Measurements from ENCODE around the gene ABCC5.
"Not testable (repeated sequence)": the region's sequence is repeated elsewhere in the genome, so short reads cannot be mapped to it uniquely, and the experiment has no call there.

Gene ABCC5

GRCh38 chr3:183878071-183878470, 139.6 kb downstream of the ABCC5 start:
- Mint-ChIP-seq H3K4me3 (no peak overlapping the region), H3K27ac (peak overlapping the region in 1 of 2 donors; percentile 83), H3K9me3 (no peaks in the 10 kb centered on the region), H3K27me3 (no peaks in the 10 kb centered on the region), H3K4me1 (peaks cover 38% of the 10 kb centered on the region)
- DNase-seq (no peak), ATAC-seq (no peak)

GRCh38 chr3:183877227-183877626, 140.5 kb downstream of the ABCC5 start:
- H3K27ac Mint-ChIP-seq, H3K9me3 Mint-ChIP-seq, ATAC-seq, H3K4me3 Mint-ChIP-seq, DNase-seq, H3K27me3 Mint-ChIP-seq: not testable (repeated sequence)
- peaks cover 44% of the 10 kb centered on the region for H3K4me1 Mint-ChIP-seq

GRCh38 chr3:183875411-183875810, 142.3 kb downstream of the ABCC5 start:
- Mint-ChIP-seq H3K9me3 (no peaks in the 10 kb centered on the region), H3K4me3 (no peak overlapping the region), H3K27ac (peak overlapping the region in 1 of 2 donors; percentile 80), H3K4me1 (peaks cover 48% of the 10 kb centered on the region), H3K27me3 (no peaks in the 10 kb centered on the region)
- no peak for DNase-seq
- ATAC-seq = no peak

- Mint-ChIP-seq H3K9me3 (no peaks in the 10 kb centered on the region), H3K4me1 (peaks cover 40% of the 10 kb centered on the region), H3K27me3 (no peaks in the 10 kb centered on the region), H3K27ac (peak overlapping the region in 1 of 2 donors; percentile 84), H3K4me3 (no peak overlapping the region)
- ATAC-seq (no peak), DNase-seq (no peak)
These were observed 143.8 kb downstream of the ABCC5 start for GRCh38 chr3:183873914-183874313.

- no peak for DNase-seq
- Mint-ChIP-seq H3K27ac (no peak overlapping the region), H3K4me1 (peaks cover 31% of the 10 kb centered on the region), H3K9me3 (no peaks in the 10 kb centered on the region), H3K4me3 (no peak overlapping the region), H3K27me3 (no peaks in the 10 kb centered on the region)
- ATAC-seq = no peak
These were observed 146.1 kb downstream of the ABCC5 start for GRCh38 chr3:183871541-183871940.

- Mint-ChIP-seq H3K27me3 (no peaks in the 10 kb centered on the region), H3K4me3 (no peak overlapping the region), H3K27ac (no peak overlapping the region), H3K9me3 (no peaks in the 10 kb centered on the region), H3K4me1 (peaks cover 30% of the 10 kb centered on the region)
- ATAC-seq (peak; percentile 53), DNase-seq (no peak)
These were observed 147.1 kb downstream of the ABCC5 start for GRCh38 chr3:183870563-183870962.

Measured in stimulated activated naive CD8-positive, alpha-beta T cell treated with anti-CD3 and anti-CD28 coated beads, Interleukin-15, amount 100 ng/mL, for 72 hours (primary cell).